T-helper 2 cell treated with Interferon-gamma antibody and Interleukin-4, amounts not matched to agents 100 ng/mL and 5 ng/mL, for 36 hours (primary cell): Measurements from ENCODE around the gene HMSD. TPM values are rescaled to one million over a fixed set of nuclear protein-coding genes. Genes with fewer than 3 reads are reported as not detected.

Source experiments
- intact Hi-C: fragments of 100-400 bp; cut with micrococcal nuclease; formaldehyde crosslinking; loops from one replicate; pipeline ENCODE4 v1.15.1; 2023
- total RNA-seq: library from RNA; stranded (reverse); gene quantifications from 2 replicates; pipeline ENCODE4 v1.2.3, GENCODE V29; 2022

Gene HMSD
- total RNA-seq, 1 donor from 2014 or later, result 1.2 TPM

DNA sequence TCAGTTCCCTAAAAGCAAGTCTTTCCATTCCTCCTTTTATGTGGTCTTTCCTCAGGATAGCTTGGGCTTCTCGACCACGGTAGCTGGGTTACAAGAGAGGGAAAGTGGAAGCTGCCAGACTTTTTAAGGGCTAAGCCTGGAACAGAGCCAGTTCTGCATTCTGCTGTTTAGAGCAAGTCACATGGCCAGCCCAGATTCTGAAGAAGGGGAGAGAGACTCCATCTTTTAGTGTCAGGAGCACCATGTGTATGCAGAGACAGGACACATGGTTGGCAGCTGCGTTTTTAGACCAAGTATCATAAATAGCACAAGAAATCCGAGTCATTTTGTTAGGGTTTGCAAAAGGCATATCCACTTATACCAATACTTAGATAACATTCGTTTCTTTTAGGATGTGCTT lies 4.7 kb downstream of the HMSD start:
- intact Hi-C loops, result no loop called here

- intact Hi-C loops, result no loop called here
These were observed 7.7 kb downstream of the HMSD start for GRCh38 chr18:63956755-63957154.

GRCh38 chr18:63960891-63961290 lies 11.8 kb downstream of the HMSD start:
- intact Hi-C loops, result no loop called here

GRCh38 chr18:63961435-63961980 lies 12.4 kb downstream of the HMSD start:
- intact Hi-C loops, result no loop called here

GRCh38 chr18:63962137-63962536 lies 13.0 kb downstream of the HMSD start:
- intact Hi-C loops, result no loop called here

- intact Hi-C loops, result loop anchor here (1.0 kb wide), 2 partner anchors 16 to 31 kb away; no protein-coding TSS in a partner anchor
These were observed 14.6 kb downstream of the HMSD start for GRCh38 chr18:63963615-63964256.

DNA sequence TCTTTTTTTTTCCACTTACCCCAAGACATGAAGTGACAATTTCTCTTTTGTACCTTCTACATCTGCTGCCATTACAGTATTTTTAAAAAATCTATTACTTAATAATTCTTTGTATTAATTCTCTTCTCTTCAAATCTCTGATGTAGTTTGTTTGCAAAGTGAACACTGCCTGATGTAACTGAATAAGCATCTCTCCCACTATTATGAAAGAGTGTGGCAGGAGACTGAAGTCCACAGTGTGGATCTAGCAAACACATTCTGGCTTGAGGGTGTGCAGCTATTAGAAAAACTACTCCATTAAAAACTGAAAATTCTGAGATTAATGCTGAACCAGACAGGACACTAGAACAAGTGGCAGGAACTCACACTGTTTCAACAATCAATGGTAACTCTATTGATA lies 15.8 kb downstream of the HMSD start:
- intact Hi-C loops, result no loop called here

DNA sequence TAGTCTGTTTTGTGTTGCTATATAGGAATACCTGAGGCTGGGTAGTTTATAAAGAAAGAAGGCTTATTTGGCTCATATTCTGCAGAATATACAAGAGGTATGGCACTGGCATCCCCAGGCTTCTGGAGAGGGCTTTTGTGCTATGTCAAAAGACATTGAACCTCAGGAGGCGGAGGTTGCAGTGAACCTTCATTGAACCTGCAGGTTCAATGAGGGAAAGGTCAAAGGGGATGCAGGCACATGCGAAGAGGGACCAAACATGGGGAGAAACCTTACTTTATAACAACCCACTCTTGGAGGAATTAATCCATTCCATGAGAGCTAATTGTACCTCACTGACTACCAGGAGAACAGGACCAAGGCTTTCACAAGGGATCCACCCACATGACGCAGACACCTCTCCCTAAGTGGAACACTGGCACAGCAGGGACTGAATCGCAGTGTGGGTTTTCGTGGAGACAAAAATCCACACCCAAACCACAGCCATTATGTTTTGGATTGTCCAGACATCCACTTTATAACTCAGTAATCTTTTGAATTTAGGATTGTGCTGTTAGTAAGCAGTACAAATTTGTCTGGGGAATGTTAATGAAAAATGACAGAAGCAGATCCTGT lies 16.7 kb downstream of the HMSD start:
- intact Hi-C loops, result no loop called here

DNA sequence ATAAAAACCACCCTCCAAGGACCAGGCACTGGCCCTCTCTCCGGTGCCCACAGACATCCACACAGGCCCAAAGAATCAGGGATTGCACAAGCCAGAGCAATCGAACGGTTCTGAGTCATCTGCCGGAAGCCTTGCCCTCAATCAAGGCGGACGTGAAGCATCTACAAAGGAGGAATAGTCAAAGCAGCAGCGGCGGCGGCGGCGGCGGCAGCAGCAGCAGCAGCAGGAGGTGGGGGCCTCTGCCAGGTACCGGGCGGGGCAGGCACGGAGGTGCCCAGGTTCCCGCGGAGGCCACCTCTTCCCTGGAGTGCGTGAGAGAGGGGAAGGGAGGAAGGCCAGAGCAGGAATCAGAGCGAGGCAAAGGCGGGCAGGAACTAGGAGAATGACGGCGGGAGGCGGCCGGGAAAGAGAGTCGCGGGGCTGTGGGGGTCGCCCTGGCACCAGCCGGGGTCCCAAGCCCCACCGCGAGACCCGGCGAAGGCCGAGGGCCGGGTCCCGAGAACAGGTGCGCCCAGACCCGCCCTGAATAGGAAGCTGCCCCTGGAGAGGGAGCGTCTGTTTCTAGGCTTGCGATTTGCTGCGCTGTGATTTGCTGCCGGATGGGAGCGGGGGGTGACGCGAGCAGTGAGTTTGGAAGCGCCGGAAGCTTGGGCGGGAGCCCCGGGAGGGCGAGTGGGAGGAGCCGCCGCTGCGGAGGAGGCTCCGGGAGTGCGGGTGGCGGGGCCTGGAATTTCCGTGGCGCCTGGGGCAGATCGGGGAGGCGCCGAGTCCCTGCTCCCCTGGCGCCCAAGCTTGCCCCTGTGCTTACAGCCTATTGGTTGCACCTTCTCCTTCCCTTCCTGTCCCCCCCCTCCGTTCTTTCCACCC lies 21.1 kb downstream of the HMSD start, which contains the start of gene SERPINB8:
TSS of gene SERPINB8 (plus strand) at position 140 of the 867 bp plus-strand sequence. CDS start 8,228 bp downstream, outside the sequence.
- intact Hi-C loops, result loop anchor here (1.0 to 5.0 kb wide), 4 partner anchors 9 to 893 kb away; partner anchors contain the start of gene HMSD

DNA sequence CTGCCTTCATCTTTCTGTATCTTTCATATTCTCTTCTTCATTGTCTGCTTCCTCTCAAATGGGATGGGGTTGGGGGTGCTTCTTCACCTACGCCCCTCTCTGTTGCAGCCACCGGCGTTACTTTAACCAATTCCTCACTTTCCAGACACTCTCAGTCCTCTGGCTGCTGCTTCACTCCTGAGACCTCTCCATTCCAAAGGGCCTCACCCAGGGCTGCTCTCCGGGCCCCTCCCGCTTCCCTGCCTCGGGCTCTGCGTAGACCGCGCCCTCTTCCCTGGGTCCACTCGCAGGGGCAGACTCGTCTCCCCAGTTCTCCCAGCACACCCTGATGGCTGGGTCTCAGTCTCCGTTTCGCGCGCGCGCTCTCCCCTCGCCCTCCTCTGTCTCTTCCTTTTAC lies 21.7 kb downstream of the HMSD start:
- intact Hi-C loops, result loop anchor here (1.0 to 5.0 kb wide), 4 partner anchors 8 to 894 kb away; partner anchors contain the start of gene HMSD

DNA sequence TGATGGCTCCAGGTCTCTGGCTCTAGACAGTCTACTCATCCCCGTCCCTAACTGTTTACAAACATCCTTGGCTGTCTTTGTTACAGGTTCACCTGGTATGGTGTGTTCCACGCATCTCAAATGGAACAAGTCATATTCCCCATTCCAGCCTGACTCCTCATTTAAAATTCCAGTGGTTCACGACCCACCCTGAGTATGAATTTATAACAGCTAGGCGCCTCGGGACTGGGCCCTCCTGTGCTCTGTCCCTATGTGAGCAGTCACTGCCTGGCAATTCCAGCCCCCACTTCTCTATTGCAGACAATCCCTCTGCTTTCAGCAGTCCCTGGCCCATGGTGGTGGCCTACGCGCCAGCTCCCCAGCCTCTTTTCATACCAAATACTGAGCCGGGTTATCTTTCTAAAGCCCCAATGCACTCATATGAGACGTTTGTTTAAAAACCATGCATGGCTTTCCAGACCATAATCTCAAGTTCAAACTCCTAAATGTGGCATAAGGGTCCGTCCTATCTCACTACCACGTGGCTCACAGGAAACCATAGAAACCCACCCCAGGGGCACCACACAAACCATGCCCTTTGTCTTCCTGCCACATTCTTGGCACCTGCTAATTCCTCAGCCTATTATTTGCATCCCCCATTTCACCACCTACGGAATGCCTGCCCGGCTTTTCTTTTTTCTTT lies 22.4 kb downstream of the HMSD start:
- intact Hi-C loops, result loop anchor here (2.0 to 5.0 kb wide), 3 partner anchors 23 to 894 kb away; partner anchors contain the start of gene HMSD

DNA sequence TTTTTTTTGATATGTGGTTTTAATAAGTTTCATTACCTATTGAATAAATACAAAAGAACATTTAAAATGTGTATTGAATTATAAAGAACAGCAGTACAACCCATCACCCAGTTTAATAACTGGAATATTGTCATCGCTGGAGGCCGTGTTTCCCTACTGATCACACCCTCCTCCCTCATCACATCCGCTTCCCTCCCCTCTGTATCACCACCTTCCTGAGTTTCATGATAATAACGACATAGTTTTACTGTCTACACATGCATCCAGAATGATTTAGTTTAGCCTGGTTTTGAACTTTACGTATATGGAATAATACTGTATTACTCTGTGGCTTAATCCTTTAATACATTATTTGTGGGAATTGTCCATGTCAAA lies 22.9 kb downstream of the HMSD start:
- intact Hi-C loops, result loop anchor here (5.0 kb wide), 2 partner anchors 35 to 895 kb away; no protein-coding TSS in a partner anchor

DNA sequence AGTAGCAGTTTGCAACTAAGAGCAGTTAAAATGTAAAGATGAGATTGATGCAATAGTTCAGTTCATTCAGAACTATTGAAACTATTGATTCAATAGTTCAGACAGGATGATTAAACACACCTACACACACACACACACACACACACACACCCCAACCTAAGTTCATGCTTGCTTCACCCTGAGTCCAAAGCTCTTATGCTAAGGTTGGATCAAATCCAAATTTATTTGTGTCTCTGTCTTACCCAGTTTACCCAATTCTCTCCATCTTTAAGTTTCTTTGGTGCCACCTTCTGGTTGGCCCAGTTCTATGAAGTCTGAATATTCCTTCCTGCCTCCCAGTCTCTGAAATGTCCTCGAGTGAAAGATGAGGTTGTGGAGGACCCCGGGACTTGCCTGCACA lies 25.9 kb downstream of the HMSD start:
- intact Hi-C loops, result loop anchor here (5.0 kb wide), 2 partner anchors 38 to 898 kb away; no protein-coding TSS in a partner anchor

- intact Hi-C loops, result no loop called here
These were observed 26.5 kb downstream of the HMSD start for GRCh38 chr18:63975628-63976027.

DNA sequence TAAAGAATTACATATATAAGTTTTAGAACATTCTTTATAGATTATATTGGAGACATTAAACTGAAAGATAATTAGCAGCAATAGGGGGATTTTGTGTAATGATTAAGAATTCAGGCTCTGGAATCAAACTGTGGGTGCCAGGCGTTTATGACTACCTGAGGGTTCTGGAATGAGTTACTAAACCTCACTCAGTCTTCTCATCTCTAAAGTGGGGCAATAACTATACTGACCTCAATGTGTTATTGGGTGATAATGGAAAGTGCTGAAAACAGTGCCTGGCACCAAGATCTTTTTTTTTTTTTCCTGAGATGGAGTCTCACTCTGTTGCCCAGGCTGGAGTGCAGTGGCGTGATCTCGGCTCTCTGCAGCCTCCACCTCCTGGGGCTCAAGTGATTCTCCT lies 27.9 kb downstream of the HMSD start:
- intact Hi-C loops, result no loop called here

DNA sequence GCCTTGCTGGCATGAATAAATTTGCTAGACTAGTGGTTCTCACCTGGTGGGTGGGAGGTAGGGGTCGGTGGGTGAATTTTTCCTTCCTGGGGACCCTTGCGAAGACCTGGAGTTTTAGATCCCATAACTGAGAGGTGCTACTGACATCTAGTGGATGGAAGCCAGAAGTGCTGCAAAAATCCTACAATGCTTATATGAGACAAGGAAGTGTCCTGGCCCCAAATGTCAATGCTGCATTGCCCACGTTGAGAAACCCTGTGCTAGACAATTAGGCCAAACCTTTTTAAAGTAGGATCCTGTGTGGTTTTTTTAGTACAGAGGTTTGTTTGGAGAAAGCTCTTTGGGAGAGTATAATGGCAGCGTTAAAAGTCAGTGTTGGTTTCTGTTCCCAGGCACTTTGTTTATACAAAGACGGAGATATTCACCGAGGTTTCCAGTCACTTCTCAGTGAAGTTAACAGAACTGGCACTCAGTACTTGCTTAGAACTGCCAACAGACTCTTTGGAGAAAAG lies 30.4 kb downstream of the HMSD start:
- intact Hi-C loops, result loop anchor here (1.0 kb wide), 5 partner anchors 9 to 461 kb away; partner anchors contain the start of gene SERPINB8

GRCh38 chr18:63980027-63980426 lies 30.9 kb downstream of the HMSD start:
- intact Hi-C loops, result no loop called here

DNA sequence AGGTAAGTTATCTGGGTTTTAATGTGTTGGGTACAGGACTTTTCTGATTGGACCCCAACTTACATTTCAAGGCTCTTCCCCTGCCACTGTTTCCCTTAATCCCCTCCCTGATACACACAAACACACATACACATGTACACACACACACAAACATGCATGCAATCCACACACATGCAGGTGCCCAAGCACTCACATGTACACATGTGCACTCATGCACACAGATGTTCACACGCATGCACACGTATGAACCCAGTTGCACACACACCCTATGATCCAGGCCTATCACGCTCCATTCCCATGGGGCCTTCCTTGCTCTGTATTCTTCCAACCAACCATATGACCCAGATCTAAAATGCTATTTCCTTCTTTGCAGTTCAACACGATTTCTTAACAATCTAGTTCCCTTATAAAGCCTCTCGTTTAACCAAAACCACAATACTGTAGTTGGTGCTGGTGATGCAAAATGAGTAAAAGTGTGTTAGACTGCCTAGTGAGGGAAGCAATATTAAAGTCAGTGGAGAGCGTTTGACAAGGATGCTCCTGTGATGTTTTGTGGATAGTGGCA lies 31.9 kb downstream of the HMSD start:
- intact Hi-C loops, result no loop called here

DNA sequence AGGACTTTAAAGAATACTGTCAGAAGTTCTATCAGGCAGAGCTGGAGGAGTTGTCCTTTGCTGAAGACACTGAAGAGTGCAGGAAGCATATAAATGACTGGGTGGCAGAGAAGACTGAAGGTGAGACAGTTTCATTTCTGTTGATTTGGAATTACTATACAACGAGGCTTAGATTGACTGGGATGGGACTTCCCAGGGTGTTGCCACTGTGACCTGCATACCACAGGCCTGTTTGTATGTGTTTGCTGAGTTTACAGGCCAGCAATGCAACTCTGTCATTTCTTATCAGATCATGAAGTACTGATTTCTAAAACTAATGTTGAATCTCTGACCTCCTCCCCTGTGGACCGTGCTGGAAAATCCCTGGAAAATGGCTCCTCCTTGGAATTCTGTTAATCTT lies 32.6 kb downstream of the HMSD start:
- intact Hi-C loops, result no loop called here

DNA sequence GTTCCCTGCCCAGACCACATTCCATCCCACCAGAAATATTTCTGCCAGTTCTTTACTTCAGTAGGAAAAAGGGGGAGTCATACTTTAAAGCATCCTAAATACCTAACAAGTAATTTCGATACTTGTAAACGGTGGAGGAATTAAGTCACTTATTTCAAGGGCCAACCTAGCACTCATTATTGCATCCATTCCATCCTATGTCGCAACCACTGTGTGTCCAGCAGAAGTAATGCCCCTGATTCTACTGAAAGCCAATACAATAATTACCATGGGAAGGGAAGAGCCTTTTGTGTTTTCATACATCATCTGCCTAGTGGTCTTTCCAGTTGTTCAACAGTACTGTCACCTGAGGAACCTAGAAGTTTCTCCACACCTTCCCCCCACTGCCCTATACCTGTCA lies 33.3 kb downstream of the HMSD start:
- intact Hi-C loops, result no loop called here
